ENCODE data around the gene RADIL.

Gene RADIL

GRCh38 chr7:4882169-4883032, 1.1 kb downstream of the RADIL start:
- no peak for DNase-seq (ENCODE audit: low spot score)

- no peak for DNase-seq (ENCODE audit: low spot score)
These were observed 3.3 kb downstream of the RADIL start for GRCh38 chr7:4880218-4880617.

DNA sequence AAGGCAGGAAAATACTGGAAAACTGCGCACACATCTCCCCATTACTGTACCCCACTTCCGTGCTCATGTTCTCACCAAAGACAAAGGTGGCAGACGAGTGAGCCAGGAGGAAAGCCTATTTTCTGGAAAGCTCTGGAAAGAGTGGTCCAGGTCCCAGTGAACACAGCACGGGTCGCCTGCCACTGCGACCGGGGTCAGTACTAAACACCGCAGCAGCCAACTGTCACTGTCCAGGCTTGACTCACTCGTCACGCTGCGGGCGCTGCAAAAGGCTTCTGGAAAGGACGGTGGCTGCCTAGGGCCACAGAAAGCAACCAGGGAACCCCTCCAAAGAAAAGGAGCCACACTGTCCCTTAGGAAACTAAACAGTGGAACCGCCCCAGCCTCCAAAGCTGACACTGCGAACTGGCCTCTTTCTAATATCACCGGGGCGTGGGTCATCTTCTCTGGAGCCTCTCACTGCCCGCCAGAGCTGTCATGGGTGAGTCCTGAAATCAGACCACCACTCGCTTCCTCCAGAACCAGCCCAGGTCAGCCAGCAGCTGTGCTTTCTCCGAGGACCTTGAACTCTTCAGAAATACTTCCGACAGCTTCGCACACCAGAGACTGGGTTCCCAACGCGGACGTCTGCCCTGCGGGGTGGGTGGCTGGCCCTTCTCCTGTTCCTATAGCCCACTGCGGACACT, 4.0 kb downstream of the RADIL start:
- no peak for DNase-seq (ENCODE audit: low spot score)

DNA sequence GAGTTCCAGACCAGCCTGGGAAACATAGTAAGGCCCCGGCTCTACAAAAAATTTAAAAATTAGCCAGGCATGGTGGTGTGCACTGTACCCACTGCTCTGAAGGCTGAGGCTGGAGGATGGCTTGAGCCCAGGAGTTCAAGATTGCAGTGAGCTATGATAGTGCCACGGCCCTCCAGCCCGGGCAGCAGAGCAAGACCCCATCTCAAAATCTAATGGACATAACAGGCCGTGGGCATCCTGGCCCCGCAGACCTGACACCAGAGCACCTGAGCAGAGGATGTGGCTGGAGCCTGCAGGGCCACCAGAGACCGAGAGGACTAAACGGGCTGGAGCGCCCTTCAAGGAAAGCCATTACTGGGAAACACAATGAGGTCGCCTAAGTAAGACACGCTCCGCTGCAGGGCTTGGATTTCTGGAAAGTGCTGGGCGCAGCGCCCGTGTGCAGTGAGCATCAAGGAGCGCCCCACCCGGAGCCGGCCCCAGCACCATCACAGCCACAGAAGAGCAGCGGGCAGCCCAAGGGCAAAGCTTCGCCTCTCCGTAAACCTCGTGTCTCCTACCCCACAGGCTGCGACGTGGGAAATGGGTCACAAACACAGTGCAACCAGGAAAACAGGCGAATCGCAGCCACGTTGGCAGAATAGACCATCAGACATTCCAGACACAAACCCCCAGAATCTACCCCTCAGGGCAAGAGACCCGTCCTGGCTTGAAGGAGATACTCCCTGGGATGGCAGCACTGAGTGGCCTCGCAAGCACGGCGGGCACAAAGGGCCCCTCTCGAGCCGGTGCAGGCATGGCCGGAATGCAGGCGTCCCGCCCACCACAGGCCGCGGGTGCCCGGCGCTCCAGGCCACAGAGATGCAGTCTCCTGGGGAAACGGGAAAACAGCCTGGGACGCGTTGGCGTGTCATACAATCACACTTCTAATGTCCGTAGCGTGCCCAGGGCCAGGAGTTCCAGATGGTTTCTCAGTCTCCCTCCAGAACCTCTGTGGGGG, 4.9 kb downstream of the RADIL start:
- DNase-seq (ENCODE audit: low spot score): no peak

GRCh38 chr7:4876586-4876985, 6.9 kb downstream of the RADIL start:
- DNase-seq (ENCODE audit: low spot score): no peak

DNA sequence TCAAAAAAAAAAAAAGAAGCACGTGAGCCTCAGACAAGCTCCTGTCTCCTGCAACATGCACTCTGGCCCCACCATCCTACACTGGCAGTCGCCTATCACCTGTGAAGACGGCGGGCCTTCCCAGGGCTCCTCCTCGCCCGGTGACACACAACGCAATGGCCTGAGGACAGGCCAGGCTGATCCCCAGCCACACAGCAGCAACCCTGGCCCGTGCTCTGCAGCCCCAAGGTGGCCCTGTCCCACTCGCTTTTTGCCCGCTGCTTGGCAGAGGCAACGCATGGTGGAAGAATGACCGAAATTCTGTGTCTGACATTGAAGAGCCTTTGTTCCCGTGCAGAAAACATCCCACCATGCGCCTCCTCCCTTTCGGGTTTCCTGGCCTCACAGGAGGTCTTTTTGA, 8.1 kb downstream of the RADIL start:
- DNase-seq (ENCODE audit: low spot score): no peak

DNA sequence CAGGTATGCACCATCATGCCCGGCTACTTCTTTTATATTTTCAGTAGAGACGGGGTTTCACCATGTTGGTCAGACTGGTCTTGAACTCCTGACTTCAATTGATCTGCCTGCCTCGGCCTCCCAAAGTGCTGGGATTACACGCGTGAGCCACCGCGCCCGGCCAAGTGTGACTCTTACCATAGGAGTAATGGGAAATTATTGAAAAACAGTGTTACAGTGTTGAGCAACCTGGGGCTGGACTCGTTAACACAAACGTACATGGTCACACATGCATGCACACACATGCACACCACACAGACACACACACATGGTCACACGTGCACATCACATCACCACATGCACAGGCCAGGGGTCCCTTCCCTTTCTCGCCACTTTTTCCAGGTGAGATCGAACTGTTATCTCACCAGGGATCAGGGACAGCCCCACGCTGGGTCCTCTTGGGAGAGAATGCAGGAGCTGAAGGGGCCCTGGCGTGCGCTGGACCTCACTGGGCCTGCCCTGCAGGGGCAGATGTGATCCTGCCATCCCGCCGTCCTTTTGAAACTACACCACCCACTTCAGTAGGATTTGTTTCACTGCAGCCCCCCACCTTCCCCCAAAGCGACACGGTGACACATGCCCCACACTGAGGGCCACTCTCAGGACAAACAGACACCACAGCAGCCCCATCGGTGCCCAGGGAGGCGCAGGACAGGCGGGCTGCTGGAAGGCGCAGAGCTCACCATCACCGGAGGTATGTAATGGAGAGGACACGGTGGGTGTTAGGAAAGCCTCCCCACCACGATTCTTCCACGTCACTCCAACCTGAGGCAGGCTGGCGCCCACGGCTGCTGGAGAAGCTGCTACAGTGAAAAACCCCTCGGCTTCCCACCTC, 10.2 kb downstream of the RADIL start:
- DNase-seq (ENCODE audit: low spot score): no peak

DNA sequence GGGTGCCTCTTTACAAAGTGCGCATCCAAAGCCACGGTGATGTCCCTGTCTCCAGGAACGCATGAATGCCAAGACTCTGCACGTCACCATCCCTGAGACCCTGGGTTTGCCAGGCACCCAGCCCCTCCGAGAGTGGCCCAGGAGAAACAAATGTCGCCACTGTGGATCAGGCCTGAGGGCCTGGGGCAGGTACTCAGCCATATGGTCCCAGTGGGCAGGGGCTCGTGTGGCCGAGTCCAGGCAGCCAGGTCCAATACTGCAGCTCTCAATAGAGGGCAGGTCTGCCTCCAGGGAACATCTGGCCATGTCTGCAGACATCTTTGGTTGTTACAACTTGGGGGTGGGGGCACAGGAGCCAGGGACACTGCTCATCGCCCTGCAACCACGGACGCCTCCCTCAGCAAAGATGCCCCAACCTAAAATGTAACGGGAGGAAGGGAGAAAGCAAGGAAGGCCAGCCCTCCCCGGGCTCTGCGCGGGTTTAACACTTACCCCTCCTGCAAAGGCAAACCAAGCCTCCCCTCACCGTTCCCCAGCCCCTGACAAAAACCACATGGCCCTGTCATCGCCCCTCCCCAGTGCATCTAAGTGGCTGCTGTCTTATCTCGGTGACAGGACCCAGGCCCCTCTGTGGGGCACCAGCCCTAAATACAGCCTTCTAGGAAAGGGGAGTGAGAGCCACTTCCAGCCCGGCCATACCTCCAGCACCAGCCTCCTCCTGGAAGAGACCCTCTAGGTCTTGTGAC, 11.4 kb downstream of the RADIL start:
- no peak for DNase-seq (ENCODE audit: low spot score)

DNA sequence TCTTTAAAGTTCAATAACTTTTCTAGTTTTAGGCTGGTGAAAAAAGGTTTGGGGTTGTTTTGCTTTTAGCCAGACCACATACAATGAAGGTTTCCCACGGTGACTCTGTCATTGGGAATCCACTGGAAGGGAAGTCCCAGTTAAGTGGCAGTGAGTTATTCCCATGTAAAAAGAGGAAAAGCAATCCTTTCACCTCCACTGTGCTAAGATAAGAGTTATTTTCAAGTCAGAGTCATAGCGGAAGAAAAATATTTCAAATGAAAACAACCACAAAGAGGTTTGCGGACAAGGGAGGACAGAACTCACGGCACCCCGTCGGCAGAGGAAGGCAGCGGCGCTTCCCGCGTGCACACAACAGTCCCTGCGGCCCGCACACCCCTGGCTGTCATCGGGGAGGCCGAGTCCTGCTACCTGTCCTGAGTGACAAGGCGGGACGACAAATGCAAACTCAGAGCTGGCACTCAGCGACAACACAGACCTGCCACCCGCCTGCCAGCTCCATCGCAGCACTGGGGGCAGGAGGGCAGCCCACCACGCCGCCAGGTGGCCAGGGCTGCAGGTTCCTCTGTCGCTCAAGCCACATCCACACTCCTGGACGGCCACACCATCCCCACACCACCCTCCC, 12.3 kb downstream of the RADIL start:
- DNase-seq (ENCODE audit: low spot score): no peak

GRCh38 chr7:4868493-4868892, 15.0 kb downstream of the RADIL start:
- no peak for DNase-seq (ENCODE audit: low spot score)

DNA sequence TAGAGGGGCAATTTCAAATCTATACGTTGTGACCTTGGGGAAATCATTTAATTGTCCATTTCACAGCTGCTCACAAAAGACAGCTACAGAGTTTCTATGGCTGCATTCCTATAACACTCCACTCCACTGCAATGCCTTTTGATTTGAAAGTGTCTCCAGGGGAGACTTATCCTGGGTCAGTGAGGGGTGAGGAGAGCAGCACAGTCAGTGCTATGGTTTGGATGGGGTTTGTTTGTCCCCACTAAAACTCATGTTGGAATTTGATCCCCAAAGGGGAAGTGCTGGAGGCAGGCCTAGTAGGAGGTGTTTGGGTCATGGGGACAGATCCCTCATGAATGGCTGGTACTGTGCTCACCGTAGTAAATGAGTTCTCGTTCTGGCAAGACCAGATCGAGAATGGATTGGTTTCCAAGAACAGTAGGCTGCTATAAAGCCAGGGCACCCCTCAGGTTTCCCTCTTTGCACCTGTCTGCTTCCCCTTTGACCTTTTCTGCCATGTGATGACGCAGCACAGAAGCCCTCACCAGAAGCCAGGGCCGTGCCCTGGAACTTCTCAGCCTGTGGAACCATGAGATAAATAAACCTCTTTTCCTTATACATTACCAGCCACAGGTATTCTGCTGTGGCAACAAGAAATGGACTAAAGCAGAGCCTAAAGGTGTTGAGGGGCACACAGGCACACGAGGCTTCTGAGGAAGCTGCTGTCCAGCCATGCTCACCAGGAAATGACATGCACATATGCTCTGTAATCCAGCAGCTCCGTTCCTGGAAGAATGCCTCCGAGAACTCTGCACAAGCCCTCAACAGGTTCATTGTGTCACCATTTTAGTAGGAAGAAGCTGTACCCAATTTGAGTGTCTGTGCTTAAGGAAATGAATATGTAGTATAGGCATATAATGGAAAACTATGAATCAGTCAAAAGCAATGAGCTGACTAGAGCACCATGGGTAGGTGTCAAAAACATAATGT, 16.7 kb downstream of the RADIL start:
- no peak for DNase-seq (ENCODE audit: low spot score)

- no peak for DNase-seq (ENCODE audit: low spot score)
These were observed 21.4 kb downstream of the RADIL start for GRCh38 chr7:4862156-4862555.

DNA sequence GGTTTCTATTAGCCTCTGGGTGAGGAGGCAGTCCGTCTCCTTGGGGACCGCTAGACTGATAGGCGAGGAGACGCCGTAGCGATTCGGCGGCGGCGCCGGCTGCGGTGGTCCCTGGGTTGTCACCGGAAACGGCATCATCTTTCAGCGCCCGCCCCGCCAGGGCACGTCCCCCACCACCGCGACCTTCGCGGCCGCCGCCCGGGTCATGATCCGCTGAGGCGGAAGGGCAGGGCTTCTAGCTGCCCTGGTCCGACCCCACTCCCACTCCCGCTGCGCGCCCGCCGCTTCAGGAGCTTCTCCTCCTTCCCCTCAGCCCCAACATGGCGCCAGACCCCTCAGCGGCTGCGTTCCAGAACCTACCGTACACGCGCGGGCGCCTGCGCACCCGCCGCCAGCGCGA, 21.8 kb downstream of the RADIL start, which contains the start of gene PAPOLB:
Gene PAPOLB (minus strand): TSS at position 358 of the 400 bp plus-strand sequence. CDS start 220 bp downstream, at position 138.
- DNase-seq (ENCODE audit: low spot score): no peak

DNA sequence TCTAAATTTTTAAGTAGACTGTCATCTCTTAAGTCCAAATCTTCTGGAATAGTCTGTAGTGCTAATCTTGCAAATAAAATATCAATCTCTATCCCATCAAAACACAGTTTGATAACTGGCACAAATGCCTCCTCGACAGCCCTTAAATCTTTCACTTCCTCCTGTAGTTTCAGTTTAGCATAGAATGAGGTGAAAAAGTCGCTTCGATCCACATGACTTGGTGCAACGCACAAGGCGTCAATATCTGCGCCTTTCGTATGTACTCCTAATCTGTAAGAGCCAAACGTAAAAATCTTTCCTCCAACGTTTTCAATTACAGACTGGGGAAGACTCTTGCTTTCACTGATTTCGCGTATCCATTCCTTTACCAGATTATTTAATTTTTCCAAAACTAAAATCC, 22.3 kb downstream of the RADIL start:
- no peak for DNase-seq (ENCODE audit: low spot score)

- no peak for DNase-seq (ENCODE audit: low spot score)
These were observed 26.3 kb downstream of the RADIL start for GRCh38 chr7:4857189-4857588.

DNA sequence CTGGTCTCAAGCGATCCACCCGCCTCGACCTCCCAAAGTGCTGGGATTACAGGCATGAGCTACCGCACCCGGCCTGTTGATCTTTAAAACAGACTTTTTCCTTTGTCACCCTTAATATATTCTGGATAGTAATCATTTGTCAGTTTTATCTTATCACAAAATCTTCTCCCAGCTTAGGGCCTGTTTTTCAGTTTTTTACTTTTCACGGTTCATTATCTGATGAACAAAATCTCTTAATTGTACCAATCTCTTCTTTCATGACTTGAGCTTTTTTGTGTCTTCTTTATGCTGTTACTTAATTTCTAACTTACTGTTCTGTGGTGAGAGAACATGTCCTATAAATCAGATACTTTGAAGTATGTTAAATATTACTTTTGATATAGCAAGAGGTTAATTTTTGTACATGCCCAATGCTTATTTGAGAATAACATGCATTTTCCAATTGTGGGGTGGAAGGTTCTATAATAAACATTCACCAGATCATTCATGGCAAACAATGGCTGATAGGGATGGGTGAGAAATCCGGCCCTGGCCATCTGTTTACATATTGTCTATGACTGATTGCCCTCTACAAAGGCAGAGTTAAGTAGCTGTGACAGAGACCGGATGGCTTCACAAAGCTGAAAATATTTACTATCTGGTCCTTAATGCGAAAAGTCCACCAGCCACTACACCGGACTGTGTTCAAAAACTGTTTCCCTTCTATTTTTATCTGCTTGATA, 27.0 kb downstream of the RADIL start:
- no peak for DNase-seq (ENCODE audit: low spot score)

- no peak for DNase-seq (ENCODE audit: low spot score)
These were observed 28.6 kb downstream of the RADIL start for GRCh38 chr7:4854916-4855315.

All from HuH-7.5 (cell line).